Measurements from ENCODE around the gene LDLRAP1.

DNA sequence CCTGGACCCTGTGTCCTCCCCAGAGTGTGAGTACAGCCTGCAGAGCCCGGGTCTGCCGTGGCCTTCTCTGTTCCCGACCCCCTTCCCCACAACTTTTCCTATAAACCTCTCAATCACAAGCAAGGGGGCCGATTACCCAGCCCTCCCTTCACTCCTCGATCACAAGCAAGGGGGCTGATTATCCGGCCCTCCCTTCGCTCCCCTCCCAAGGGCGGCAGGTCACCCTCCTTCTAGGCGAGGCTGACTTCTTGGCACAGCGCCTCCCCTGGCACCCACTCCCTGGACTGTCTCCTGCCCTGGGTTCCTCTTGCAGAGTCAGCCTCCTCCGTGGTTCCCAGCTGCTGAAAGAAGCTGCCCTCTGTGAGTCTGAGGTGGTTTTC, 12.3 kb upstream of the LDLRAP1 start:
- TF ChIP-seq, protein P1, sequence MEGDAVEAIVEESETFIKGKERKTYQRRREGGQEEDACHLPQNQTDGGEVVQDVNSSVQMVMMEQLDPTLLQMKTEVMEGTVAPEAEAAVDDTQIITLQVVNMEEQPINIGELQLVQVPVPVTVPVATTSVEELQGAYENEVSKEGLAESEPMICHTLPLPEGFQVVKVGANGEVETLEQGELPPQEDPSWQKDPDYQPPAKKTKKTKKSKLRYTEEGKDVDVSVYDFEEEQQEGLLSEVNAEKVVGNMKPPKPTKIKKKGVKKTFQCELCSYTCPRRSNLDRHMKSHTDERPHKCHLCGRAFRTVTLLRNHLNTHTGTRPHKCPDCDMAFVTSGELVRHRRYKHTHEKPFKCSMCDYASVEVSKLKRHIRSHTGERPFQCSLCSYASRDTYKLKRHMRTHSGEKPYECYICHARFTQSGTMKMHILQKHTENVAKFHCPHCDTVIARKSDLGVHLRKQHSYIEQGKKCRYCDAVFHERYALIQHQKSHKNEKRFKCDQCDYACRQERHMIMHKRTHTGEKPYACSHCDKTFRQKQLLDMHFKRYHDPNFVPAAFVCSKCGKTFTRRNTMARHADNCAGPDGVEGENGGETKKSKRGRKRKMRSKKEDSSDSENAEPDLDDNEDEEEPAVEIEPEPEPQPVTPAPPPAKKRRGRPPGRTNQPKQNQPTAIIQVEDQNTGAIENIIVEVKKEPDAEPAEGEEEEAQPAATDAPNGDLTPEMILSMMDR (IDR thresholded peaks at IDR 0.05; ENCODE audit: extremely low read depth in 1 of 2, insufficient read depth in 1 of 2, low read depth in 1 of 2, low read length in 2 of 2), result no peak
- TF ChIP-seq, protein P2, sequence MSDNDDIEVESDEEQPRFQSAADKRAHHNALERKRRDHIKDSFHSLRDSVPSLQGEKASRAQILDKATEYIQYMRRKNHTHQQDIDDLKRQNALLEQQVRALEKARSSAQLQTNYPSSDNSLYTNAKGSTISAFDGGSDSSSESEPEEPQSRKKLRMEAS (IDR thresholded peaks at IDR 0.05; ENCODE audit: insufficient read depth, insufficient read length), result no peak
- TF ChIP-seq POLR2A (IDR thresholded peaks at IDR 0.05; ENCODE audit: low read depth, low read length) (no peak), POLR2AphosphoS5 (IDR thresholded peaks at IDR 0.05; ENCODE audit: insufficient read depth, low read depth, low read length) (no peak), EZH2 (IDR thresholded peaks at IDR 0.05; ENCODE audit: borderline replicate concordance, low read depth, low read length, severe bottlenecking) (no peak)

Data from endothelial cell of umbilical vein (primary cell).